Measurements from ENCODE around the gene NMNAT1. TPM values are rescaled to one million over a fixed set of nuclear protein-coding genes. Genes with fewer than 3 reads are reported as not detected.
A peak's percentile ranks its signal among the peaks of the same experiment; 100 is the strongest.
"Not testable (repeated sequence)": the region's sequence is repeated elsewhere in the genome, so short reads cannot be mapped to it uniquely, and the experiment has no call there.

Gene NMNAT1
- total RNA-seq, 1 donor from 2014 or later: 11.0 TPM

GRCh38 chr1:10022656-10023055, 79.4 kb downstream of the NMNAT1 start:
- no peak overlapping the region for H3K4me3 Mint-ChIP-seq (ENCODE audit: low read depth)
- H3K9me3 Mint-ChIP-seq (ENCODE audit: low read depth): no peaks in the 10 kb centered on the region
- no peak for DNase-seq (ENCODE audit: low spot score, unreplicated experiment)

GRCh38 chr1:10025354-10025753, 82.1 kb downstream of the NMNAT1 start:
- Mint-ChIP-seq H3K36me3 (ENCODE audit: insufficient read depth) (no peaks in the 10 kb centered on the region), H3K27me3 (no peaks in the 10 kb centered on the region), H3K9me3 (ENCODE audit: low read depth) (no peaks in the 10 kb centered on the region), H3K4me1 (ENCODE audit: low read depth) (peaks cover 5% of the 10 kb centered on the region), H3K27ac (no peak overlapping the region), H3K4me3 (ENCODE audit: low read depth) (no peak overlapping the region)
- TF ChIP-seq CTCF (IDR thresholded peaks at IDR 0.05; ENCODE audit: unreplicated experiment): no peak
- no peak for DNase-seq (ENCODE audit: low spot score, unreplicated experiment)

More at GRCh38 chr1:10022656-10023055, 79.4 kb downstream of the NMNAT1 start:
- Mint-ChIP-seq H3K4me1 (ENCODE audit: low read depth) (no peaks in the 10 kb centered on the region), H3K27me3 (no peaks in the 10 kb centered on the region), H3K36me3 (ENCODE audit: insufficient read depth) (no peaks in the 10 kb centered on the region), H3K27ac (no peak overlapping the region)
- no peak for TF ChIP-seq CTCF (IDR thresholded peaks at IDR 0.05; ENCODE audit: unreplicated experiment)

GRCh38 chr1:10027027-10027426, 83.8 kb downstream of the NMNAT1 start:
- no peaks in the 10 kb centered on the region for H3K36me3 Mint-ChIP-seq (ENCODE audit: insufficient read depth)
- DNase-seq (ENCODE audit: low spot score, unreplicated experiment): no peak
- no peak overlapping the region for H3K4me3 Mint-ChIP-seq (ENCODE audit: low read depth)
- no peaks in the 10 kb centered on the region for H3K9me3 Mint-ChIP-seq (ENCODE audit: low read depth)
- H3K27ac Mint-ChIP-seq: no peak overlapping the region
- H3K27me3 Mint-ChIP-seq: no peaks in the 10 kb centered on the region
- no peak for TF ChIP-seq CTCF (IDR thresholded peaks at IDR 0.05; ENCODE audit: unreplicated experiment)
- peaks cover 6% of the 10 kb centered on the region for H3K4me1 Mint-ChIP-seq (ENCODE audit: low read depth)

- H3K27me3 Mint-ChIP-seq; H3K4me3 Mint-ChIP-seq (ENCODE audit: low read depth); H3K9me3 Mint-ChIP-seq (ENCODE audit: low read depth); H3K36me3 Mint-ChIP-seq (ENCODE audit: insufficient read depth); DNase-seq (ENCODE audit: low spot score, unreplicated experiment): not testable (repeated sequence)
- peak overlapping the region; percentile 56 for H3K27ac Mint-ChIP-seq
- H3K4me1 Mint-ChIP-seq (ENCODE audit: low read depth): peaks cover 13% of the 10 kb centered on the region
These were observed 85.8 kb downstream of the NMNAT1 start for GRCh38 chr1:10028956-10029500.

GRCh38 chr1:10031461-10031860, 88.2 kb downstream of the NMNAT1 start:
- Mint-ChIP-seq H3K36me3 (ENCODE audit: insufficient read depth) (peaks cover 3% of the 10 kb centered on the region), H3K9me3 (ENCODE audit: low read depth) (no peaks in the 10 kb centered on the region), H3K27ac (no peak overlapping the region), H3K4me1 (ENCODE audit: low read depth) (peaks cover 21% of the 10 kb centered on the region), H3K27me3 (no peaks in the 10 kb centered on the region), H3K4me3 (ENCODE audit: low read depth) (no peak overlapping the region)
- no peak for TF ChIP-seq CTCF (IDR thresholded peaks at IDR 0.05; ENCODE audit: unreplicated experiment)
- no peak for DNase-seq (ENCODE audit: low spot score, unreplicated experiment)

DNA sequence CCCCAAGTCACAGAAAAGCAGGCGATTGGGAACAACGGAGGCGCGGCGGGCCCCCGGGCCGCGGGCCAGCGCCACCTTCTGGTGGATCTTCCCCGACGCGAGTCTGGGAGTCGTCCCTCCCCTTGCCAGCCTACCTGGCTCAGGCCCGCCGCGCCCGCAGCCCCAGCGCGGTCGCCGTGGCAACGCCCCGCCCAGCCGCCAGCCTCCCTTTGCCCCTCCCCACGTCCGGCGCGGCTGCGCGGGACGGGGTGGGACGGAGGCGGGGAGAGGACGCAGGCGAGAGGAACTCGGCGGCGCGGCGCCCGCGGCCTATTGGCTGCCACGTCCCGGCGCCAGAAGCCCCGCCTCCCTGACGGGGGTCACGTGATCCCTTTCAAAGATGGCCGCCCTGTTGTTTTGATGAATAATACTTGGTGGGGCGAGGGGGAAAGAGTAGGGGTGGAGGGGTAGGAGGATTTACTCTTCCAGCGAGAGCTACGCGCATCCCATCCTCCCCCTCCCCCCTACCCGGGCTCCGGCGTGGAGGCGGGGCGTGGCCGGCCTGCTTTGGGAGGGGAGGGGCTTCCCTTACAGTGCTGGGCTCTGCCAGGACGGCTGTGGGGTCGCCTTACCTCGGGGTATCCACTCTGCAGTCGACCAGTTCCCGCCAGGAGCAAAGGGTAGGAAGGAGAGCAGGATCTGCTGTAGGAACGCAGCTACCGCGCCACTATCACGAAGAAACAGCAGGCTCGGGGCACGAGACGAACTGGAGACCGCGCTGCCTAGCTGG, 89.5 kb downstream of the NMNAT1 start, which contains the start of gene UBE4B:
TSS of gene UBE4B (plus strand) at position 369 of the 769 bp plus-strand sequence. CDS start 713 bp downstream, outside the sequence.
- Mint-ChIP-seq H3K27me3 (no peaks in the 10 kb centered on the region), H3K36me3 (ENCODE audit: insufficient read depth) (peaks cover 3% of the 10 kb centered on the region), H3K9me3 (ENCODE audit: low read depth) (no peaks in the 10 kb centered on the region), H3K4me1 (ENCODE audit: low read depth) (peaks cover 21% of the 10 kb centered on the region), H3K4me3 (ENCODE audit: low read depth) (peak within 1 kb of the TSS; percentile 98), H3K27ac (peak within 1 kb of the TSS; percentile 100)
- DNase-seq (ENCODE audit: low spot score, unreplicated experiment): peak; percentile 99
- peak; percentile 98 for TF ChIP-seq CTCF (IDR thresholded peaks at IDR 0.05; ENCODE audit: unreplicated experiment)
